Upper lobe of left lung (tissue), 4 donors: ENCODE measurements around the gene AURKAIP1.
A peak's percentile ranks its signal among the peaks of the same experiment; 100 is the strongest.

Experiments used
- EP300 ChIP-seq, 4 donors: sonication (generic); formaldehyde crosslinking; IDR thresholded peaks; one replicate each; pipeline ENCODE4 v1.5.1; 2017; ENCODE audit warnings: antibody characterized with exemption in 4 of 4, control low read depth in 2 of 4
- POLR2AphosphoS5 ChIP-seq, 2 donors: sonication (generic); formaldehyde crosslinking; IDR thresholded peaks; one replicate each; pipeline ENCODE4 v1.5.1; 2017; ENCODE audit warnings: antibody characterized with exemption in 2 of 2
- TF ChIP-seq, protein P1 (sequence below), 6 experiments: fragments of 450-650 bp in 4 of 6; fragments of 200-600 bp in 2 of 6; sonication (generic) in 2 of 6; IDR thresholded peaks; one replicate each; pipeline ENCODE4 v1.5.1; 2016 to 2019; ENCODE audit warnings: antibody characterized with exemption in 6 of 6

DNA sequence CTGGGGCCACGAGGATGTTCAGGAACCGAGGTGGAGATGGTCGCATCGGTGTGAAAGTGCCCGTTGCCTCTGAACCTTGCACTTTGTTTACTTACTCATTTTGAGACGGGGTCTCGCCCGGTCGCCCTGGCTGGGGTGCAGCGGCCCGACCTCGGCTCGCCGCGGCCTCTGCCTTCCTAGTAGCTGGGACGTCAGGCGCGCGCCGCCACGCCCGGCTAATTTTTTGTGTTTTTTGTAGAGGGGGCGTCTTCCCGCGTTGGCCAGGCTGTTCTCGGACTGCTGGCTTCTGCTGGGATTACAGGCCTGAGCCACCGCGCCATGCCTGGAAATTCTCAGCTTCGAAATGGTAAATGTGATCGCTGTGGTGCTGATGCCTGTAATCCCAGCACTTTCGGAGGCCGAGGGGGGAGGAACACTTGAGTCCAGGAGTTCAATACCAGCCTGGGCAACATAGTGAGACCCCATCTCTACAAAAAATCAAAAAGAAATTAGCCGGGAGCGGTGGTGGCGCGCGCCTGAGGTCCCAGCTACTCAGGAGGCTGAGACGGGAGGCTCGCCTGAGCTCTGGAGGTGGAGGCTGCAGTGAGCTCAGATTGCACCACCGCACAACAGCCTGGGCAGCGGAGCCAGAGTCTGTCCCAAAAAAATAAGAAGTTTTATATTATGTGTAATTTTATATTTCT lies 32.8 kb upstream of the AURKAIP1 start:
- TF ChIP-seq, protein P1, sequence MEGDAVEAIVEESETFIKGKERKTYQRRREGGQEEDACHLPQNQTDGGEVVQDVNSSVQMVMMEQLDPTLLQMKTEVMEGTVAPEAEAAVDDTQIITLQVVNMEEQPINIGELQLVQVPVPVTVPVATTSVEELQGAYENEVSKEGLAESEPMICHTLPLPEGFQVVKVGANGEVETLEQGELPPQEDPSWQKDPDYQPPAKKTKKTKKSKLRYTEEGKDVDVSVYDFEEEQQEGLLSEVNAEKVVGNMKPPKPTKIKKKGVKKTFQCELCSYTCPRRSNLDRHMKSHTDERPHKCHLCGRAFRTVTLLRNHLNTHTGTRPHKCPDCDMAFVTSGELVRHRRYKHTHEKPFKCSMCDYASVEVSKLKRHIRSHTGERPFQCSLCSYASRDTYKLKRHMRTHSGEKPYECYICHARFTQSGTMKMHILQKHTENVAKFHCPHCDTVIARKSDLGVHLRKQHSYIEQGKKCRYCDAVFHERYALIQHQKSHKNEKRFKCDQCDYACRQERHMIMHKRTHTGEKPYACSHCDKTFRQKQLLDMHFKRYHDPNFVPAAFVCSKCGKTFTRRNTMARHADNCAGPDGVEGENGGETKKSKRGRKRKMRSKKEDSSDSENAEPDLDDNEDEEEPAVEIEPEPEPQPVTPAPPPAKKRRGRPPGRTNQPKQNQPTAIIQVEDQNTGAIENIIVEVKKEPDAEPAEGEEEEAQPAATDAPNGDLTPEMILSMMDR (IDR thresholded peaks at IDR 0.05) = peak in 1 of 6 experiments; percentile 15
- no peak for TF ChIP-seq POLR2AphosphoS5 (IDR thresholded peaks at IDR 0.05)
- TF ChIP-seq EP300 (IDR thresholded peaks at IDR 0.05) = no peak
